HG03196 (cell line): Measurements from ENCODE around the gene KRT17.
"Not testable (repeated sequence)": the region's sequence is repeated elsewhere in the genome, so short reads cannot be mapped to it uniquely, and the experiment has no call there.

Experiments
- ATAC-seq: cut with Tn5 transposase; IDR thresholded peaks from one replicate; pipeline ENCODE4 v1.9.1; 2021; ENCODE audit not compliant: unreplicated experiment

The KRT17 gene

GRCh38 chr17:41654678-41655607 lies 30.6 kb upstream of the KRT17 start:
- no peak for ATAC-seq

- ATAC-seq = no peak
These were observed 29.7 kb upstream of the KRT17 start for GRCh38 chr17:41653892-41654677.

- ATAC-seq = no peak
These were observed 29.0 kb upstream of the KRT17 start for GRCh38 chr17:41653421-41653820.

GRCh38 chr17:41652461-41652970 lies 28.1 kb upstream of the KRT17 start:
- ATAC-seq = no peak

- no peak for ATAC-seq
These were observed 27.5 kb upstream of the KRT17 start for GRCh38 chr17:41651625-41652460.

GRCh38 chr17:41650794-41651624 lies 26.6 kb upstream of the KRT17 start:
- no peak for ATAC-seq

GRCh38 chr17:41649923-41650519 lies 25.6 kb upstream of the KRT17 start:
- no peak for ATAC-seq

GRCh38 chr17:41648411-41649195 lies 24.2 kb upstream of the KRT17 start:
- ATAC-seq = no peak

GRCh38 chr17:41647940-41648410 lies 23.6 kb upstream of the KRT17 start:
- no peak for ATAC-seq

- ATAC-seq = no peak
These were observed 22.9 kb upstream of the KRT17 start for GRCh38 chr17:41647038-41647813.

GRCh38 chr17:41642252-41643156 lies 18.1 kb upstream of the KRT17 start:
- no peak for ATAC-seq

GRCh38 chr17:41640596-41640995 lies 16.2 kb upstream of the KRT17 start:
- not testable (repeated sequence) for ATAC-seq

GRCh38 chr17:41639492-41640473 lies 15.4 kb upstream of the KRT17 start:
- no peak for ATAC-seq

- no peak for ATAC-seq
These were observed 14.6 kb upstream of the KRT17 start for GRCh38 chr17:41638941-41639340.

- no peak for ATAC-seq
These were observed 13.8 kb upstream of the KRT17 start for GRCh38 chr17:41638194-41638593.

GRCh38 chr17:41636652-41637051 lies 12.3 kb upstream of the KRT17 start:
- no peak for ATAC-seq
